H9 (cell line): Measurements from ENCODE around the gene PCDH9. TPM values are rescaled to one million over a fixed set of nuclear protein-coding genes. Genes with fewer than 3 reads are reported as not detected.

ENCODE experiments used
- DNase-seq: peaks from one replicate; pipeline ENCODE4 v3.0.0-alpha.2; 2017
- H2AFZ ChIP-seq: one replicate; pipeline ENCODE4 v1.6.1; 2013; ENCODE audit warnings: mild to moderate bottlenecking, low read length, control low read depth, moderate library complexity
- H2AK5ac ChIP-seq: 2 replicates; pipeline ENCODE4 v1.6.1; 2013; ENCODE audit warnings: low read length, control low read depth, mixed read lengths; ENCODE audit not compliant: insufficient read length
- H2BK120ac ChIP-seq: one replicate; pipeline ENCODE4 v1.6.1; 2013; ENCODE audit warnings: low read depth, mild to moderate bottlenecking, low read length, control low read depth, inconsistent platforms; ENCODE audit not compliant: poor library complexity, severe bottlenecking
- H2BK12ac ChIP-seq: 2 replicates; pipeline ENCODE4 v1.6.1; 2013; ENCODE audit warnings: low read length, control low read depth, mixed read lengths, low read depth; ENCODE audit not compliant: insufficient read length
- H2BK15ac ChIP-seq: 2 replicates; pipeline ENCODE4 v1.6.1; 2013; ENCODE audit warnings: low read depth, low read length, control low read depth
- H2BK20ac ChIP-seq: one replicate; pipeline ENCODE4 v1.6.1; 2013; ENCODE audit warnings: low read depth, mild to moderate bottlenecking, low read length, control low read depth, inconsistent platforms; ENCODE audit not compliant: poor library complexity, severe bottlenecking
- H2BK5ac ChIP-seq: 2 replicates; pipeline ENCODE4 v1.6.1; 2013; ENCODE audit warnings: low read length, control low read depth, mixed read lengths; ENCODE audit not compliant: insufficient read length
- H3K14ac ChIP-seq: 2 replicates; pipeline ENCODE4 v1.6.1; 2013; ENCODE audit warnings: low read length, control low read depth; ENCODE audit not compliant: insufficient read depth
- H3K18ac ChIP-seq: 2 replicates; pipeline ENCODE4 v1.6.1; 2013; ENCODE audit warnings: low read depth, mild to moderate bottlenecking, mixed read lengths, low read length, control low read depth; ENCODE audit not compliant: insufficient read length
- H3K23ac ChIP-seq: 2 replicates; pipeline ENCODE4 v1.6.1; 2013; ENCODE audit warnings: low read length, control low read depth, mixed read lengths, low read depth; ENCODE audit not compliant: insufficient read length
- H3K23me2 ChIP-seq: 2 replicates; pipeline ENCODE4 v1.6.1; 2013; ENCODE audit warnings: low read depth, mild to moderate bottlenecking, mixed read lengths, low read length, control low read depth; ENCODE audit not compliant: insufficient read length, poor library complexity, severe bottlenecking
- H3K27ac ChIP-seq: 2 replicates; pipeline ENCODE4 v1.5.1; 2013; ENCODE audit warnings: low read length, control low read depth, mixed read lengths, low read depth; ENCODE audit not compliant: insufficient read length
- H3K27me3 ChIP-seq: 2 replicates; pipeline ENCODE4 v1.6.1; 2013; ENCODE audit warnings: low read length, control low read depth, inconsistent platforms; ENCODE audit not compliant: insufficient read depth
- H3K4ac ChIP-seq: 2 replicates; pipeline ENCODE4 v1.6.1; 2013; ENCODE audit warnings: low read depth, mild to moderate bottlenecking, control low read depth, inconsistent platforms, low read length, moderate library complexity
- H3K4me1 ChIP-seq: 2 replicates; pipeline ENCODE4 v1.6.1; 2013; ENCODE audit warnings: low read length, control low read depth, inconsistent platforms; ENCODE audit not compliant: insufficient read depth
- H3K4me2 ChIP-seq: 2 replicates; pipeline ENCODE4 v1.6.1; 2013; ENCODE audit warnings: low read length, control low read depth, mixed read lengths; ENCODE audit not compliant: insufficient read length, insufficient read depth
- H3K56ac ChIP-seq: 2 replicates; pipeline ENCODE4 v1.6.1; 2013; ENCODE audit warnings: low read depth, mild to moderate bottlenecking, mixed read lengths, low read length, control low read depth; ENCODE audit not compliant: insufficient read length
- H3K79me1 ChIP-seq: 2 replicates; pipeline ENCODE4 v1.6.1; 2013; ENCODE audit warnings: low read depth, mild to moderate bottlenecking, moderate library complexity, low read length, control low read depth, inconsistent platforms; ENCODE audit not compliant: insufficient read depth, poor library complexity, severe bottlenecking
- H3K79me2 ChIP-seq: 2 replicates; pipeline ENCODE4 v1.6.1; 2013; ENCODE audit warnings: low read length, control low read depth, inconsistent platforms; ENCODE audit not compliant: insufficient read depth
- H3K9ac ChIP-seq: 2 replicates; pipeline ENCODE4 v1.6.1; 2013; ENCODE audit warnings: low read length, control low read depth, mixed read lengths; ENCODE audit not compliant: insufficient read length; ENCODE audit errors: extremely low read depth
- H3K9me3 ChIP-seq: one replicate; pipeline ENCODE4 v1.6.1; 2013; ENCODE audit warnings: low read depth, low read length, inconsistent platforms; ENCODE audit not compliant: control insufficient read depth
- H3T11ph ChIP-seq: one replicate; pipeline ENCODE4 v1.6.1; 2013; ENCODE audit warnings: mild to moderate bottlenecking, low read length, control low read depth, inconsistent platforms
- H4K20me1 ChIP-seq: one replicate; pipeline ENCODE4 v1.6.1; 2013; ENCODE audit not compliant: control insufficient read depth, insufficient read length, insufficient read depth
- H4K5ac ChIP-seq: 2 replicates; pipeline ENCODE4 v1.6.1; 2013; ENCODE audit warnings: low read depth, mild to moderate bottlenecking, mixed read lengths, low read length, control low read depth; ENCODE audit not compliant: insufficient read length
- H4K8ac ChIP-seq: replicated peaks from 2 replicates; pipeline ENCODE4 v1.6.1; 2013; ENCODE audit warnings: low read length, control low read depth, mixed read lengths, low read depth; ENCODE audit not compliant: insufficient read length
- H4K91ac ChIP-seq: 2 replicates; pipeline ENCODE4 v1.6.1; 2013; ENCODE audit warnings: low read depth, mild to moderate bottlenecking, moderate library complexity, mixed read lengths, low read length, control low read depth; ENCODE audit not compliant: insufficient read length
- H3K27ac Mint-ChIP-seq, 3 experiments: 2 replicates in 2 of 3; 3 replicates in 1 of 3; pipeline ENCODE4 v1.8.0; 2020 to 2021; ENCODE audit warnings: mixed read lengths in 3 of 3, mild to moderate bottlenecking in 1 of 3, moderate library complexity in 1 of 3
- H3K27me3 Mint-ChIP-seq: 2 replicates; pipeline ENCODE4 v1.8.0; 2021; ENCODE audit warnings: low read depth, mild to moderate bottlenecking, moderate library complexity, mixed read lengths
- H3K36me3 Mint-ChIP-seq, 3 experiments: 2 replicates in 2 of 3; 3 replicates in 1 of 3; pipeline ENCODE4 v1.8.0; 2020 to 2021; ENCODE audit warnings: low read depth in 3 of 3, mixed read lengths in 3 of 3; ENCODE audit not compliant: insufficient read depth in 1 of 3
- H3K4me1 Mint-ChIP-seq, 2 experiments: 2 replicates each; pipeline ENCODE4 v1.8.0; 2020; ENCODE audit warnings: mixed read lengths in 2 of 2
- H3K4me3 Mint-ChIP-seq, 2 experiments: 2 replicates in 1 of 2; 3 replicates in 1 of 2; pipeline ENCODE4 v1.8.0; 2020 to 2021; ENCODE audit warnings: mild to moderate bottlenecking in 2 of 2, mixed read lengths in 2 of 2, moderate library complexity in 1 of 2
- H3K9me3 Mint-ChIP-seq, 2 experiments: 2 replicates in 1 of 2; 3 replicates in 1 of 2; pipeline ENCODE4 v1.8.0; 2020; ENCODE audit warnings: mild to moderate bottlenecking in 2 of 2, mixed read lengths in 2 of 2, moderate library complexity in 1 of 2
- WGBS: extraction: QIAGEN DNeasy Blood & Tissue Kit; methylation state at CpG from one replicate; pipeline ENCODE4 v1.1.7; 2013; ENCODE audit warnings: missing lambda C conversion rate, low lambda C conversion rate, mixed read lengths; ENCODE audit not compliant: insufficient read length; ENCODE audit errors: extremely low coverage; 5-methylcytosine and 5-hydroxymethylcytosine counted together
- total RNA-seq: library from RNA; stranded (reverse); gene quantifications from 2 replicates; pipeline ENCODE4 v1.2.1, GENCODE V29; 2021
- TF ChIP-seq, protein P1 (sequence below): fragments of 200-600 bp; sonication (generic); conservative IDR thresholded peaks from 3 replicates; pipeline ENCODE4 v1.8.0; 2021; ENCODE audit warnings: antibody characterized with exemption, mild to moderate bottlenecking

PCDH9 gene
- total RNA-seq, 1 experiment from 2014 or later, result 0.11 TPM

DNA sequence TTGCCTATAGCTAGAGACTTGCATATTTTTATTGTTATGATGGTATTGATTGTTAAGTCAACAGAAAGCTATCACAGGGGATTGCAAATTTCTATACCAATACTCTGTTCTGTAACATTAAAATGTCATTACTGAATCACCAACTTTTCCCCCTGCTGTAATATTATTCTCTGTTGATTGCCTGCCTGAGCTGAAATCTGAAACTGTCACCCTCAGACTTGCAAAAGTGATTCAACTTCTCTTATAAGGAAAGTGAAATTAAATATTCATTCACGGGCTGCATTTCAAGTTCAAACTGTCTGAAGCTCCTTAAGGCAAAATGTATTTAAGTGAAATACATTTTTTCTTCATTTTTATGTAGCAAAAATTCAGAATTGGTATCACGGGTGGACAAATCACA lies 723.2 kb downstream of the PCDH9 start:
- Histone ChIP-seq H3K23ac (no peak overlapping the region), H4K20me1 (no peaks in the 10 kb centered on the region), H4K8ac (no peak overlapping the region), H3K79me1 (no peaks in the 10 kb centered on the region), H3K23me2 (no peaks in the 10 kb centered on the region), H4K5ac (no peak overlapping the region), H3K9me3 (no peaks in the 10 kb centered on the region), H3K9ac (no peak overlapping the region), H3K79me2 (no peaks in the 10 kb centered on the region), H2BK120ac (no peak overlapping the region), H2AK5ac (no peak overlapping the region), H3K4me2 (no peak overlapping the region), H3K27me3 (no peaks in the 10 kb centered on the region), H3T11ph (no peak overlapping the region), H3K14ac (no peak overlapping the region), H2BK20ac (no peak overlapping the region), H2BK15ac (no peak overlapping the region), H3K4me1 (no peaks in the 10 kb centered on the region), H2AFZ (no peak overlapping the region), H3K18ac (no peak overlapping the region), H2BK12ac (no peak overlapping the region), H4K91ac (no peak overlapping the region), H3K4ac (no peak overlapping the region), H2BK5ac (no peak overlapping the region), H3K27ac (no peak overlapping the region), H3K56ac (no peak overlapping the region)
- Mint-ChIP-seq H3K36me3 (no peaks in the 10 kb centered on the region), H3K9me3 (no peaks in the 10 kb centered on the region; a peak in 1 of 5 replicates), H3K4me3 (no peak overlapping the region), H3K27me3 (no peaks in the 10 kb centered on the region), H3K4me1 (peaks cover 14 to 22% of the 10 kb centered on the region in 2 experiments), H3K27ac (no peak overlapping the region)
- TF ChIP-seq, protein P1, sequence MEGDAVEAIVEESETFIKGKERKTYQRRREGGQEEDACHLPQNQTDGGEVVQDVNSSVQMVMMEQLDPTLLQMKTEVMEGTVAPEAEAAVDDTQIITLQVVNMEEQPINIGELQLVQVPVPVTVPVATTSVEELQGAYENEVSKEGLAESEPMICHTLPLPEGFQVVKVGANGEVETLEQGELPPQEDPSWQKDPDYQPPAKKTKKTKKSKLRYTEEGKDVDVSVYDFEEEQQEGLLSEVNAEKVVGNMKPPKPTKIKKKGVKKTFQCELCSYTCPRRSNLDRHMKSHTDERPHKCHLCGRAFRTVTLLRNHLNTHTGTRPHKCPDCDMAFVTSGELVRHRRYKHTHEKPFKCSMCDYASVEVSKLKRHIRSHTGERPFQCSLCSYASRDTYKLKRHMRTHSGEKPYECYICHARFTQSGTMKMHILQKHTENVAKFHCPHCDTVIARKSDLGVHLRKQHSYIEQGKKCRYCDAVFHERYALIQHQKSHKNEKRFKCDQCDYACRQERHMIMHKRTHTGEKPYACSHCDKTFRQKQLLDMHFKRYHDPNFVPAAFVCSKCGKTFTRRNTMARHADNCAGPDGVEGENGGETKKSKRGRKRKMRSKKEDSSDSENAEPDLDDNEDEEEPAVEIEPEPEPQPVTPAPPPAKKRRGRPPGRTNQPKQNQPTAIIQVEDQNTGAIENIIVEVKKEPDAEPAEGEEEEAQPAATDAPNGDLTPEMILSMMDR, result no peak
- DNase-seq, result no peak
- no CpG with 5 or more reads among the region's 2 CpGs for WGBS
